ENCODE data around the gene SPRYD4. TPM values are rescaled to one million over a fixed set of nuclear protein-coding genes. Genes with fewer than 3 reads are reported as not detected.
A peak's percentile ranks its signal among the peaks of the same experiment; 100 is the strongest.
"Not testable (repeated sequence)": the region's sequence is repeated elsewhere in the genome, so short reads cannot be mapped to it uniquely, and the experiment has no call there.

SPRYD4 gene
- total RNA-seq = 1.7 TPM in 2 replicates

- DNase-seq (ENCODE audit: extremely low read depth, low read depth, low spot score) = peak; percentile 34
Measured at GRCh38 chr12:56468216-56469006, at the start of gene SPRYD4. Gene SPRYD4 (plus strand): TSS chr12:56468578. CDS start chr12:56468592, 14 bp downstream.

GRCh38 chr12:56420411-56420810 lies 48.0 kb upstream of the SPRYD4 start:
- no peak for DNase-seq (ENCODE audit: extremely low read depth, low read depth, low spot score)

GRCh38 chr12:56425193-56425592 lies 43.2 kb upstream of the SPRYD4 start:
- no peak for DNase-seq (ENCODE audit: extremely low read depth, low read depth, low spot score)

- no peak for DNase-seq (ENCODE audit: extremely low read depth, low read depth, low spot score)
Measured at GRCh38 chr12:56425940-56426438, 42.4 kb upstream of the SPRYD4 start.

- no peak for DNase-seq (ENCODE audit: extremely low read depth, low read depth, low spot score)
Measured at GRCh38 chr12:56431288-56431687, 37.1 kb upstream of the SPRYD4 start.

- no peak for DNase-seq (ENCODE audit: extremely low read depth, low read depth, low spot score)
Measured at GRCh38 chr12:56431850-56432249, 36.5 kb upstream of the SPRYD4 start.

- DNase-seq (ENCODE audit: extremely low read depth, low read depth, low spot score) = no peak
Measured at GRCh38 chr12:56434828-56435227, 33.5 kb upstream of the SPRYD4 start.

- no peak for DNase-seq (ENCODE audit: extremely low read depth, low read depth, low spot score)
Measured at GRCh38 chr12:56437430-56438176, 30.8 kb upstream of the SPRYD4 start.

- not testable (repeated sequence) for DNase-seq (ENCODE audit: extremely low read depth, low read depth, low spot score)
Measured at GRCh38 chr12:56443208-56443607, 25.2 kb upstream of the SPRYD4 start.

GRCh38 chr12:56448860-56449621 lies 19.3 kb upstream of the SPRYD4 start, which contains the start of gene TIMELESS:
Gene TIMELESS (minus strand): TSS chr12:56449426. CDS start chr12:56434170, 15,256 bp downstream.
- DNase-seq (ENCODE audit: extremely low read depth, low read depth, low spot score) = peak; percentile 44

GRCh38 chr12:56449622-56449984 lies 18.8 kb upstream of the SPRYD4 start:
- no peak for DNase-seq (ENCODE audit: extremely low read depth, low read depth, low spot score)

GRCh38 chr12:56450241-56450640 lies 18.1 kb upstream of the SPRYD4 start:
- DNase-seq (ENCODE audit: extremely low read depth, low read depth, low spot score) = no peak

GRCh38 chr12:56451147-56451546 lies 17.2 kb upstream of the SPRYD4 start:
- no peak for DNase-seq (ENCODE audit: extremely low read depth, low read depth, low spot score)

- DNase-seq (ENCODE audit: extremely low read depth, low read depth, low spot score) = no peak
Measured at GRCh38 chr12:56454557-56454956, 13.8 kb upstream of the SPRYD4 start, which contains the start of gene MIP. Gene MIP (minus strand): TSS chr12:56454657. CDS start chr12:56454613, 44 bp downstream.

- no peak for DNase-seq (ENCODE audit: extremely low read depth, low read depth, low spot score)
Measured at GRCh38 chr12:56457817-56458216, 10.6 kb upstream of the SPRYD4 start.

GRCh38 chr12:56461235-56462159 lies 6.9 kb upstream of the SPRYD4 start:
- no peak for DNase-seq (ENCODE audit: extremely low read depth, low read depth, low spot score)

- no peak for DNase-seq (ENCODE audit: extremely low read depth, low read depth, low spot score)
Measured at GRCh38 chr12:56462565-56462964, 5.8 kb upstream of the SPRYD4 start.

- DNase-seq (ENCODE audit: extremely low read depth, low read depth, low spot score) = no peak
Measured at GRCh38 chr12:56469007-56469930, 891 bp downstream of the SPRYD4 start.

- no peak for DNase-seq (ENCODE audit: extremely low read depth, low read depth, low spot score)
Measured at GRCh38 chr12:56474389-56474788, 6.0 kb downstream of the SPRYD4 start.

All from glomerular endothelial cell (primary cell).